ENCODE results near the gene CHST11.

The CHST11 gene

GRCh38 chr12:104635607-104636343 is 179.0 kb downstream of the CHST11 start:
- no peak for DNase-seq

GRCh38 chr12:104636496-104636895 is 179.7 kb downstream of the CHST11 start:
- DNase-seq: no peak

- no peak for DNase-seq
Observed at GRCh38 chr12:104637604-104638003, 180.9 kb downstream of the CHST11 start.

GRCh38 chr12:104638218-104638850 is 181.6 kb downstream of the CHST11 start:
- DNase-seq: no peak

- no peak for DNase-seq
Observed at GRCh38 chr12:104638851-104639240, 182.1 kb downstream of the CHST11 start.

- no peak for DNase-seq
Observed at GRCh38 chr12:104640956-104641355, 184.2 kb downstream of the CHST11 start.

- no peak for DNase-seq
Observed at GRCh38 chr12:104641862-104642261, 185.1 kb downstream of the CHST11 start.

GRCh38 chr12:104643093-104643818 is 186.5 kb downstream of the CHST11 start:
- no peak for DNase-seq

GRCh38 chr12:104643819-104644669 is 187.3 kb downstream of the CHST11 start:
- DNase-seq: peak; percentile 49

GRCh38 chr12:104648756-104649155 is 192.0 kb downstream of the CHST11 start:
- DNase-seq: no peak

GRCh38 chr12:104649217-104649824 is 192.6 kb downstream of the CHST11 start:
- no peak for DNase-seq

- no peak for DNase-seq
Observed at GRCh38 chr12:104649921-104650320, 193.2 kb downstream of the CHST11 start.

GRCh38 chr12:104650541-104650940 is 193.8 kb downstream of the CHST11 start:
- DNase-seq: no peak

- no peak for DNase-seq
Observed at GRCh38 chr12:104651811-104652210, 195.1 kb downstream of the CHST11 start.

- DNase-seq: no peak
Observed at GRCh38 chr12:104652358-104652757, 195.6 kb downstream of the CHST11 start.

GRCh38 chr12:104652910-104653309 is 196.2 kb downstream of the CHST11 start:
- no peak for DNase-seq

- DNase-seq: no peak
Observed at GRCh38 chr12:104653730-104654664, 197.2 kb downstream of the CHST11 start.

GRCh38 chr12:104654665-104655609 is 198.2 kb downstream of the CHST11 start:
- DNase-seq: no peak

- no peak for DNase-seq
Observed at GRCh38 chr12:104656383-104656782, 199.6 kb downstream of the CHST11 start.

GRCh38 chr12:104656921-104657320 is 200.2 kb downstream of the CHST11 start:
- no peak for DNase-seq
